Measurements from ENCODE around the gene SLC29A1. TPM values are rescaled to one million over a fixed set of nuclear protein-coding genes. Genes with fewer than 3 reads are reported as not detected.
A peak's percentile ranks its signal among the peaks of the same experiment; 100 is the strongest.

Gene SLC29A1
- polyA plus RNA-seq, 1 experiment, result 34.1 TPM

DNA sequence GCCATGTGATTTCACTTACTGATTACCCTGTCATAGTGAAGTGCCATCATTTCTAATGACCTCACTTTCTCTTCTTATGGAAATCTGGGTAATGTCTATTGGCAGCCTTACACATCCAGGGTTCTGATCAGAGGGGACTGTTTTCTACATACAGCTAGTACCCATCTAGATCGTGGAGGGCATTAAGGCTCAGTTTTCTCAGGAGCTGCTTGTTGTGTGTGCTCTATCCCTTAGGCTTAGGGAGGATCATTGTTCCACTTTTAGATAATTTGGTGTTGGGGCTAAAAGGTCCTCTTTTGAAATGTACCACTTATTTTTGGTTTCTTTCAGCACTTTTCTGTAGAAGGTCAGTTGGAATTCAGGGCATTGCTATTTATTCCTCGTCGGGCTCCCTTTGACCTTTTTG is 27.3 kb downstream of the SLC29A1 start:
- POLR2A ChIA-PET, result no interaction called here
- peaks cover 40% of the 10 kb centered on the region for H3K36me3 ChIP-seq (ENCODE audit: control insufficient read depth, insufficient read depth, low read length)

DNA sequence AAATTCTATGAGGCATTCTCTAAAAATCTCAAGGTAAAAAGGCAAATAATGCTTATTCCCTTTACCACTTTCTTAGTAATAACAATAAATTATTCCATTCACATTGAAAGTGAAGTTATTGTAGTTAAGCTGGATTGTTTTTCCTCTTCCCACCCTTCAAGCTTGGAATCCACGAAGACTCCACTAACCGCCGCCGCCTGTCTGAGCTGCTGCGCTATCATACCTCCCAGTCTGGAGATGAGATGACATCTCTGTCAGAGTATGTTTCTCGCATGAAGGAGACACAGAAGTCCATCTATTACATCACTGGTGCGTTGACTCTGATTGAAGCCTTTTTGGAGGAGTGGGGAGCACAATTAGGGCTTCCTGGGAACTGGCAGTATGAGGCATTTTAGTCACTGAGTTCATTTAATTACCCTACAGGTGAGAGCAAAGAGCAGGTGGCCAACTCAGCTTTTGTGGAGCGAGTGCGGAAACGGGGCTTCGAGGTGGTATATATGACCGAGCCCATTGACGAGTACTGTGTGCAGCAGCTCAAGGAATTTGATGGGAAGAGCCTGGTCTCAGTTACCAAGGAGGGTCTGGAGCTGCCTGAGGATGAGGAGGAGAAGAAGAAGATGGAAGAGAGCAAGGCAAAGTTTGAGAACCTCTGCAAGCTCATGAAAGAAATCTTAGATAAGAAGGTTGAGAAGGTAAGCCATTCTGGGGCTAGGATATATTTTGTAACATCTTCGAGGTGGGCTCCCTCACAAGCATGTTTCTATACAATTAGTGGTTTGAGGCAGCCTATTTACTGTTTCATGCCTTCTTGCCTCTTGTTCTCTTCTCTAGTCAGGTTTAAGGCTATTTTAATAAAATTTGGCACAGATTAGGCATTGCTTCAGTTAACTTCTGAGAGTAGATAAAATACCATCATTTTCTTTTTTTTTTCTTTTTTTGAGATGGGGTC is 28.5 kb downstream of the SLC29A1 start:
- CTCF ChIA-PET, result interaction anchor here (1.5 to 1.9 kb wide), 4 partner anchors 10 to 152 kb away, joined by 3 to 7 read pairs (median 4); no protein-coding TSS in a partner anchor
- H3K4me3 ChIP-seq (ENCODE audit: low read depth, low read length), result no peak overlapping the region
- H3K27me3 ChIP-seq (ENCODE audit: control insufficient read depth, insufficient read depth, low read length), result no peaks in the 10 kb centered on the region
- no peak for DNase-seq (ENCODE audit: low read depth)
- POLR2A ChIA-PET, result interaction anchor here (0.6 kb wide), 1 partner anchor 1432 kb away, joined by 4 read pairs; no protein-coding TSS in a partner anchor
- peaks cover 40% of the 10 kb centered on the region for H3K36me3 ChIP-seq (ENCODE audit: control insufficient read depth, insufficient read depth, low read length)
- TF ChIP-seq, protein P1, sequence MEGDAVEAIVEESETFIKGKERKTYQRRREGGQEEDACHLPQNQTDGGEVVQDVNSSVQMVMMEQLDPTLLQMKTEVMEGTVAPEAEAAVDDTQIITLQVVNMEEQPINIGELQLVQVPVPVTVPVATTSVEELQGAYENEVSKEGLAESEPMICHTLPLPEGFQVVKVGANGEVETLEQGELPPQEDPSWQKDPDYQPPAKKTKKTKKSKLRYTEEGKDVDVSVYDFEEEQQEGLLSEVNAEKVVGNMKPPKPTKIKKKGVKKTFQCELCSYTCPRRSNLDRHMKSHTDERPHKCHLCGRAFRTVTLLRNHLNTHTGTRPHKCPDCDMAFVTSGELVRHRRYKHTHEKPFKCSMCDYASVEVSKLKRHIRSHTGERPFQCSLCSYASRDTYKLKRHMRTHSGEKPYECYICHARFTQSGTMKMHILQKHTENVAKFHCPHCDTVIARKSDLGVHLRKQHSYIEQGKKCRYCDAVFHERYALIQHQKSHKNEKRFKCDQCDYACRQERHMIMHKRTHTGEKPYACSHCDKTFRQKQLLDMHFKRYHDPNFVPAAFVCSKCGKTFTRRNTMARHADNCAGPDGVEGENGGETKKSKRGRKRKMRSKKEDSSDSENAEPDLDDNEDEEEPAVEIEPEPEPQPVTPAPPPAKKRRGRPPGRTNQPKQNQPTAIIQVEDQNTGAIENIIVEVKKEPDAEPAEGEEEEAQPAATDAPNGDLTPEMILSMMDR (IDR thresholded peaks at IDR 0.05; ENCODE audit: insufficient read depth, low read depth, low read length), result no peak

More for the DNA sequence above, 27.3 kb downstream of the SLC29A1 start:
- Histone ChIP-seq H3K27me3 (ENCODE audit: control insufficient read depth, insufficient read depth, low read length) (no peaks in the 10 kb centered on the region), H3K4me3 (ENCODE audit: low read depth, low read length) (no peak overlapping the region)
- DNase-seq (ENCODE audit: low read depth), result no peak
- TF ChIP-seq, protein P1 (IDR thresholded peaks at IDR 0.05; ENCODE audit: insufficient read depth, low read depth, low read length), result no peak
- CTCF ChIA-PET, result interaction anchor here (0.6 to 1.9 kb wide), 5 partner anchors 8 to 151 kb away, joined by 3 to 7 read pairs (median 4); no protein-coding TSS in a partner anchor

DNA sequence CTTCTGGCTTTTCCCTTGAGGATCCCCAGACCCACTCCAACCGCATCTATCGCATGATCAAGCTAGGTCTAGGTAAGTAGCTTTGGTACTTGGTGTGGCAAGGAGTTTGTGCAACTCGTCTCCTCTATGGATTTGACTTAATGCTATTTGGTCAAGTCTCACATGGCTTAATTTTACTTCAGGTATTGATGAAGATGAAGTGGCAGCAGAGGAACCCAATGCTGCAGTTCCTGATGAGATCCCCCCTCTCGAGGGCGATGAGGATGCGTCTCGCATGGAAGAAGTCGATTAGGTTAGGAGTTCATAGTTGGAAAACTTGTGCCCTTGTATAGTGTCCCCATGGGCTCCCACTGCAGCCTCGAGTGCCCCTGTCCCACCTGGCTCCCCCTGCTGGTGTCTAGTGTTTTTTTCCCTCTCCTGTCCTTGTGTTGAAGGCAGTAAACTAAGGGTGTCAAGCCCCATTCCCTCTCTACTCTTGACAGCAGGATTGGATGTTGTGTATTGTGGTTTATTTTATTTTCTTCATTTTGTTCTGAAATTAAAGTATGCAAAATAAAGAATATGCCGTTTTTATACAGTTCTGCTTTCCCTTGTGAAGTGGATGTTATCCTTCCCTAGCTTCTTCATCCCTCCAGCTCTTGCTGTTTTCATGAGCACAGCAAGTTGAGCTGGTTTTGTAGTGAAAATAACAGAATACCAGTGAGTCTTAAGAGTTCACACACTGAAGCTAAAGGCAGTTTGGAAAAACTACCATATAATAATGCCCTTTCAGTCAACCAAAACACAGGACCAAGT is 30.1 kb downstream of the SLC29A1 start:
- POLR2A ChIA-PET, result no interaction called here
- TF ChIP-seq, protein P1 (IDR thresholded peaks at IDR 0.05; ENCODE audit: insufficient read depth, low read depth, low read length), result peak; percentile 55
- Histone ChIP-seq H3K36me3 (ENCODE audit: control insufficient read depth, insufficient read depth, low read length) (peaks cover 41% of the 10 kb centered on the region), H3K4me3 (ENCODE audit: low read depth, low read length) (no peak overlapping the region), H3K27me3 (ENCODE audit: control insufficient read depth, insufficient read depth, low read length) (no peaks in the 10 kb centered on the region)
- CTCF ChIA-PET, result interaction anchor here (0.8 to 4.1 kb wide), 9 partner anchors 9 to 81 kb away, joined by 3 to 26 read pairs (median 5); no protein-coding TSS in a partner anchor
- DNase-seq (ENCODE audit: low read depth), result no peak

DNA sequence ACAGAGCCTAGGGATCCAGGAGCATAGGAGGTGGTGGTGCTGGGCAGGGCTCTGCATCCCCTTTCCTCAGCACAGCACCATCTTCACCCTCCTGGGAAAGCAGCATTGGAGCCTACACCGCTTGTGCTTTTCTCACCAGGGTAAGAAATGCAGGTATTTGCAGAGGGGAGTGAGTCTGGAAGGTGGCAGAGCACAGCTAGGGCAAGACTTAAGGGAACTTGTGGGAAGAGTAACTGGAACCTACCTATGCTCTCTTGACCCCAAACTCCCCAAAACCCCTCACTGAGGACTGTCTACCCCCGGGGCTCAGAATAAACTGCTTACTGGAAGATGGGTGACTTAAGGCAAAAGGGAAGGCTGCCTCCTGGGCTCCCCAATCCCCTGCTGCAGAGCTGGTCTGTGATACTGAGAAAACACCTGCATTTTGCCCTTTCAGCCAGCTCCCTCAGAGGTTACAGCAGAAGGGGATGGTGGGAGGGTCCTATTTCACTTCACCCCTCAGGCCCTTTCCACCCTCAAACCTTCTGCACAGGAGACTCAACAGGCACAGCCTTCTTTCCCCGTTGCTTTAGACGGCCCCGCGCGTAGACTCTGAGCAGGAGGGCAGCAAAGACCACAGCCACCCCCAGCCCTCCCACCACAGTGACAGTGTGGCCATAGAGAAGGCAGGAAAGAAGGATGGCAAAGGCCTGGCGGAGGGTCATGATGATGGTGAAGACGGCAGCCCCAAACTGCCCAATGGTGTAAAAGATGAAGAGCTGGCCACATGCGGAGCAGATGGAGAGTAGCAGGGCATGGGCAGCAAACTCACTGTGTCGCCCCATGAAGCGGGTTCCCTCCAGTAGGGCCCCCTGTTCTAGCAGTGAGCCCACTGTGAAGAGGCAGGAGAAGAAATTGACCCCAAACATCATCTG is 31.1 kb downstream of the SLC29A1 start:
- ChIA-PET CTCF (interaction anchor here (0.5 to 4.1 kb wide), 13 partner anchors 10 to 468 kb away, joined by 3 to 26 read pairs (median 5); no protein-coding TSS in a partner anchor), POLR2A (no interaction called here)
- no peak for DNase-seq (ENCODE audit: low read depth)
- Histone ChIP-seq H3K4me3 (ENCODE audit: low read depth, low read length) (no peak overlapping the region), H3K27me3 (ENCODE audit: control insufficient read depth, insufficient read depth, low read length) (no peaks in the 10 kb centered on the region), H3K36me3 (ENCODE audit: control insufficient read depth, insufficient read depth, low read length) (peaks cover 39% of the 10 kb centered on the region)
- TF ChIP-seq, protein P1 (IDR thresholded peaks at IDR 0.05; ENCODE audit: insufficient read depth, low read depth, low read length), result no peak

Data from BJ (cell line).